Caco-2 (cell line): Measurements from ENCODE around the gene EPHB1. TPM values are rescaled to one million over a fixed set of nuclear protein-coding genes. Genes with fewer than 3 reads are reported as not detected.

Experiments
- BruUV-seq: library from RNA; stranded (reverse); fragments of 400-500 nt; replicated peaks from 2 replicates; lab custom pipeline; 2021; lab: Mats Ljungman, UMichigan
- CTCF ChIA-PET: fragments of 300-600 bp; sonication (Branson Sonifier 250); formaldehyde crosslinking; loops from one replicate; lab custom pipeline; 2022; ENCODE audit warnings: antibody characterized with exemption; lab: Charles Lee
- POLR2A ChIA-PET: fragments of 300-600 bp; sonication (Branson Sonifier 250); formaldehyde crosslinking; loops from one replicate; lab custom pipeline; 2022; ENCODE audit warnings: antibody characterized with exemption; lab: Charles Lee
- DNase-seq, 2 experiments: peaks; one replicate each; pipeline versions ENCODE4 v3.0.0 to v3.0.0-alpha.2; 2020 to 2022
- H3K27me3 ChIP-seq: replicated peaks from 2 replicates; pipeline ENCODE4 v1.6.0; 2011; ENCODE audit warnings: low read length; ENCODE audit not compliant: control insufficient read depth, insufficient read depth
- H3K36me3 ChIP-seq: 2 replicates; pipeline ENCODE4 v1.5.1; 2011; ENCODE audit warnings: low read length; ENCODE audit not compliant: control insufficient read depth, insufficient read depth
- H3K4me1 ChIP-seq: fragments of 250-450 bp; sonication (Bioruptor Pico); 2 replicates; pipeline ENCODE4 v1.5.1; 2020; ENCODE audit warnings: mild to moderate bottlenecking
- H3K4me3 ChIP-seq: 2 replicates; pipeline ENCODE4 v1.5.1; 2011; ENCODE audit warnings: low read depth, mild to moderate bottlenecking, control low read depth, low read length
- H3K9me3 ChIP-seq: fragments of 250-450 bp; sonication (Bioruptor Pico); 2 replicates; pipeline ENCODE4 v1.5.1; 2020; ENCODE audit warnings: mild to moderate bottlenecking, moderate library complexity
- H3K27ac Mint-ChIP-seq: one replicate; pipeline ENCODE4 v1.8.0; 2022; ENCODE audit warnings: mixed read lengths; ENCODE audit not compliant: unreplicated experiment
- H3K27me3 Mint-ChIP-seq: one replicate; pipeline ENCODE4 v1.8.0; 2022; ENCODE audit warnings: mixed read lengths; ENCODE audit not compliant: insufficient read depth, unreplicated experiment
- H3K36me3 Mint-ChIP-seq: one replicate; pipeline ENCODE4 v1.8.0; 2022; ENCODE audit warnings: mild to moderate bottlenecking, mixed read lengths; ENCODE audit not compliant: insufficient read depth, unreplicated experiment
- H3K4me1 Mint-ChIP-seq: one replicate; pipeline ENCODE4 v1.8.0; 2022; ENCODE audit warnings: low read depth, mixed read lengths; ENCODE audit not compliant: unreplicated experiment
- H3K4me3 Mint-ChIP-seq: one replicate; pipeline ENCODE4 v1.8.0; 2022; ENCODE audit warnings: mild to moderate bottlenecking, moderate library complexity, mixed read lengths; ENCODE audit not compliant: unreplicated experiment
- H3K9me3 Mint-ChIP-seq: one replicate; pipeline ENCODE4 v1.8.0; 2022; ENCODE audit warnings: mixed read lengths; ENCODE audit not compliant: unreplicated experiment
- intact Hi-C: fragments of 100-400 bp; cut with micrococcal nuclease; formaldehyde crosslinking; loops from one replicate; pipeline ENCODE4 v1.10.0; 2022; ENCODE audit not compliant: unreplicated experiment
- total RNA-seq: library from RNA; stranded (reverse); gene quantifications from 2 replicates; pipeline ENCODE4 v1.2.3, GENCODE V29; 2022
- TF ChIP-seq, protein P1 (sequence below), 2 experiments: fragments of 200-600 bp in 1 of 2; IDR thresholded peaks; 1 replicate in 1 of 2; 2 replicates in 1 of 2; pipeline versions ENCODE4 v1.5.1 to v1.8.0; 2011 to 2022; ENCODE audit warnings: antibody characterized with exemption in 1 of 2, control low read depth in 1 of 2, inconsistent platforms in 1 of 2, low read depth in 1 of 2, low read length in 1 of 2, mild to moderate bottlenecking in 1 of 2, moderate library complexity in 1 of 2; ENCODE audit not compliant: insufficient read depth in 1 of 2, severe bottlenecking in 1 of 2, unreplicated experiment in 1 of 2

The EPHB1 gene
- total RNA-seq, 1 experiment from 2014 or later: 2.3 TPM

DNA sequence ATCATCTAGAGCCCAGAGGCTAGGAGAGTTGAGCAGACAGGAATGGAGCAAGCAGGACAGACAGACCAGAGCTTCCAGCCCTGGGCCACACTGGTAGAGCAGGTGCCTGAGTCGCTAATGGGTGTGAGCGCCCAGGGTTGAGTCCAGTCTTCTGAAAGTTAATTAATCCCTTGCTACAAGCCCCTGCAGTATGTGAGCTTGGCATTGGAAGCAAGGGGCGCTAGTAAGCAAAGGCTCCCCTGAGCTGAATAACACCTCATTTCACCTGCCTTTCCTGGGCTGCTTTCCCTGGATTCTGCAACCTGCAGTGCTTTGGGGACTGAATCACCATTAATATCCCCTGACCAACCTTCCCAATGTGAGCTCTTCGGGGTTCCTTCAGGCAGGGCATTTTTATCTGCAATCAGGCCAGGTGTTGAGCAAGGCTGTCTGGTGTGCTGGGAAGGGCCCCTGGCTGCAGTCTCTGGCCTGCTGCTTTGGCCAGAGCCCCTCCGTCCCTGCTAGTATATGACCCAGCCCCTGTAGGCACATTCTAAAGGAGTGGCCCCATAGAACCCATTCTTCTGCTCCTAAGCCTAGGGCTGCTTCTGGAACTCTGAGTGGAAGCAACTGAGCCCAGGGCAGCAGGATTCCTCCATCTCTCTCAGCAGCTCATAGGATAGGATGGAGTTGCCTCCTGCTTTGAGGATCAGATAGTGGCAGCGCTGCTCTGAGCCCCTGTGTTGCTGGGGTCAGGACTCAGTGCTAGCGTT, 45.1 kb upstream of the EPHB1 start:
- BruUV-seq: no TSS peak
- intact Hi-C loops: no loop called here
- TF ChIP-seq, protein P1, sequence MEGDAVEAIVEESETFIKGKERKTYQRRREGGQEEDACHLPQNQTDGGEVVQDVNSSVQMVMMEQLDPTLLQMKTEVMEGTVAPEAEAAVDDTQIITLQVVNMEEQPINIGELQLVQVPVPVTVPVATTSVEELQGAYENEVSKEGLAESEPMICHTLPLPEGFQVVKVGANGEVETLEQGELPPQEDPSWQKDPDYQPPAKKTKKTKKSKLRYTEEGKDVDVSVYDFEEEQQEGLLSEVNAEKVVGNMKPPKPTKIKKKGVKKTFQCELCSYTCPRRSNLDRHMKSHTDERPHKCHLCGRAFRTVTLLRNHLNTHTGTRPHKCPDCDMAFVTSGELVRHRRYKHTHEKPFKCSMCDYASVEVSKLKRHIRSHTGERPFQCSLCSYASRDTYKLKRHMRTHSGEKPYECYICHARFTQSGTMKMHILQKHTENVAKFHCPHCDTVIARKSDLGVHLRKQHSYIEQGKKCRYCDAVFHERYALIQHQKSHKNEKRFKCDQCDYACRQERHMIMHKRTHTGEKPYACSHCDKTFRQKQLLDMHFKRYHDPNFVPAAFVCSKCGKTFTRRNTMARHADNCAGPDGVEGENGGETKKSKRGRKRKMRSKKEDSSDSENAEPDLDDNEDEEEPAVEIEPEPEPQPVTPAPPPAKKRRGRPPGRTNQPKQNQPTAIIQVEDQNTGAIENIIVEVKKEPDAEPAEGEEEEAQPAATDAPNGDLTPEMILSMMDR (IDR thresholded peaks at IDR 0.05; ENCODE audit: insufficient read depth in 1 of 2, low read depth in 1 of 2, low read length in 1 of 2, severe bottlenecking in 1 of 2, unreplicated experiment in 1 of 2): no peak
- ChIA-PET POLR2A (no interaction called here), CTCF (no interaction called here)
- no peak for DNase-seq
- Mint-ChIP-seq H3K27ac (no peak overlapping the region), H3K27me3 (peaks cover 2% of the 10 kb centered on the region), H3K9me3 (no peaks in the 10 kb centered on the region), H3K36me3 (no peaks in the 10 kb centered on the region), H3K4me1 (no peaks in the 10 kb centered on the region), H3K4me3 (no peak overlapping the region)
- Histone ChIP-seq H3K4me1 (no peaks in the 10 kb centered on the region), H3K9me3 (no peaks in the 10 kb centered on the region), H3K27me3 (no peaks in the 10 kb centered on the region), H3K36me3 (no peaks in the 10 kb centered on the region), H3K4me3 (no peak overlapping the region)

DNA sequence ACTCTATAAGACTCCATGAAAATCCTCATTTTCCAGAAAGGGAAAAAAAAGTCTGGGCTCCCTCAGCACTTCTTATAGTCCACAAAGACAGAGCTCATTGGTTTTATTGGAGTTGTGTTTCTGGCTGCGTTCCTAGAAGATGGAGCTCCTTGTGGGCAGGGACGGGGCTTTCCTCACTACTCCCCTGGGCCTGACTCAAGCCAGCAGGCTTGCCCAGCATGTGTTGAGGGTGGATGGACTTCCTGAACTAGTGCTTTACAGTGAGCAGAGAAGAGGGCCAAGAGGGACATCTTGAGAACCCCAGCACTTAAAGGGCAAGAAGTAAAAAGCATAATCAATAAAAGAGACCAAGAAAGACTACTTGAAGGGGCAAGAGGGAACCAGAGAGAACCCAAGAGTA, 43.2 kb upstream of the EPHB1 start:
- Histone ChIP-seq H3K9me3 (no peaks in the 10 kb centered on the region), H3K36me3 (no peaks in the 10 kb centered on the region), H3K4me1 (no peaks in the 10 kb centered on the region), H3K27me3 (no peaks in the 10 kb centered on the region; the same call in 1 of the 2 replicates), H3K4me3 (no peak overlapping the region)
- Mint-ChIP-seq H3K27me3 (peaks cover 2% of the 10 kb centered on the region), H3K4me3 (no peak overlapping the region), H3K36me3 (no peaks in the 10 kb centered on the region), H3K4me1 (no peaks in the 10 kb centered on the region), H3K9me3 (no peaks in the 10 kb centered on the region), H3K27ac (no peak overlapping the region)
- ChIA-PET POLR2A (no interaction called here), CTCF (no interaction called here)
- no TSS peak for BruUV-seq
- no peak for DNase-seq
- intact Hi-C loops: no loop called here
- TF ChIP-seq, protein P1 (IDR thresholded peaks at IDR 0.05; ENCODE audit: insufficient read depth in 1 of 2, low read depth in 1 of 2, low read length in 1 of 2, severe bottlenecking in 1 of 2, unreplicated experiment in 1 of 2): no peak

DNA sequence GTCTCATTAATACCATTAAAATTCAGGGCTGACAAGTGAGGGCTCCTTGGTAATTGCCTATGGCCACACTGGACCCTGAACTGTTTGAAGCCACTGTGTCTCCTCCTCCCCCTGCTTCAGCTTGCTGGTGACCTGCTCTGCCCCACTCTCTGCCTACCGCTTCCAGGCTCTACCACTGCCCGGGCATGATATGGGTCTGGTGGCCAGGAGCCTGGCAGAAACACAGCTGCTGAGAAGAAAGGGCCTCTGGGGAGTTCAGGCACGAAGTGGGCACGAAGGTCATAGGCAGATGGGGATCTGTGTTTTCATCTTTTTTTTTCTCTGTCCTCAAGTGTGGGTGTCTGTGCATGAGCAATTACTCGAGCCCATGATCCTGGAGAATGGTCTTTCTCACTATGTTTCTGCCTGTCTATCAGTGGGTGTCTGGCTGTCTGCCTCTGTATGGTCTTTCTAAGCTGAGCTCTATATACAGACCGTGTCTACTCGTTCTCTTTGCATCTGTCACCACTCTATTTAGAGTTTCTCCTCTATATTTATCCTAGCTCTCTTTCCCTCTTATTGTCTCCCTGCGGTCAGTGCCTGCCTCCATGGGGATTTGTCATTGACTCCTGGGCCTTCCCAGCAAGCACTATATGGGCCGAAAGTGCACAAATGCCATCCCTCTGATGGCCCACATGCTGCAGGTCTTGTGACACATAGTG, 42.1 kb upstream of the EPHB1 start:
- Mint-ChIP-seq H3K4me1 (no peaks in the 10 kb centered on the region), H3K4me3 (no peak overlapping the region), H3K27me3 (peaks cover 2% of the 10 kb centered on the region), H3K27ac (no peak overlapping the region), H3K9me3 (no peaks in the 10 kb centered on the region), H3K36me3 (no peaks in the 10 kb centered on the region)
- H3K4me1 ChIP-seq: no peaks in the 10 kb centered on the region
- no peaks in the 10 kb centered on the region for H3K9me3 ChIP-seq
- H3K4me3 ChIP-seq: no peak overlapping the region
- H3K36me3 ChIP-seq: no peaks in the 10 kb centered on the region
- no peaks in the 10 kb centered on the region; the same call in 1 of the 2 replicates for H3K27me3 ChIP-seq
- CTCF ChIA-PET: interaction anchor here (0.7 kb wide), 1 partner anchor 222 kb away, joined by 3 read pairs; no protein-coding TSS in a partner anchor
- TF ChIP-seq, protein P1 (IDR thresholded peaks at IDR 0.05; ENCODE audit: insufficient read depth in 1 of 2, low read depth in 1 of 2, low read length in 1 of 2, severe bottlenecking in 1 of 2, unreplicated experiment in 1 of 2): no peak
- DNase-seq: no peak
- POLR2A ChIA-PET: interaction anchor here (0.5 kb wide), 1 partner anchor 1444 kb away, joined by 3 read pairs; no protein-coding TSS in a partner anchor
- no TSS peak for BruUV-seq
- intact Hi-C loops: no loop called here
